NCI-H1694 (cell line): Measurements from ENCODE around the gene MAPK1IP1L.
A peak's percentile ranks its signal among the peaks of the same experiment; 100 is the strongest.
"Not testable (repeated sequence)": the region's sequence is repeated elsewhere in the genome, so short reads cannot be mapped to it uniquely, and the experiment has no call there.

Experiments
- DNase-seq: peaks from one replicate; lab custom pipeline; 2025; lab: John Stamatoyannopoulos, UW

The MAPK1IP1L gene

GRCh38 chr14:55054098-55054497 is 2.7 kb downstream of the MAPK1IP1L start:
- no peak for DNase-seq

- DNase-seq: no peak
Measured at GRCh38 chr14:55057919-55058318, 6.5 kb downstream of the MAPK1IP1L start.

GRCh38 chr14:55059333-55059732 is 7.9 kb downstream of the MAPK1IP1L start:
- DNase-seq: no peak

- peak; percentile 76 for DNase-seq
Measured at GRCh38 chr14:55062517-55063351, 11.3 kb downstream of the MAPK1IP1L start.

DNA sequence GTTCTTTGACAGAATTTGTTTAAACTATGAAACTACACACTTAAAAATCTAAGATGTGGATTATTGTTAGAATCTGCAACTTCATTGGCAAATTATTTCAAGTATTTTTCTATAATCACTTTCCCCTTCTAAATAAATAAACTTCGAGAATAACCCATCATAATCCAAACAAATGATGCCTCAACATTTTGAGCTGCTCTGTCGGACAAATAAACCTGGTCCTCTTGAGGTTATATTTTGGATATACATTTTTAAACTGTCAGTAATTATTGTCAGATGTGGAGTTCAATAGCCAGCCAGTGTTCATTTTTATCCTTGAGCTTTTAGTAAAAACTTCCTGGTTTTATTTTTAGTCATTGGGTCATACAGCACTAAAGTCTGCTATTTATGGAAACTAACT is 13.4 kb downstream of the MAPK1IP1L start:
- not testable (repeated sequence) for DNase-seq

DNA sequence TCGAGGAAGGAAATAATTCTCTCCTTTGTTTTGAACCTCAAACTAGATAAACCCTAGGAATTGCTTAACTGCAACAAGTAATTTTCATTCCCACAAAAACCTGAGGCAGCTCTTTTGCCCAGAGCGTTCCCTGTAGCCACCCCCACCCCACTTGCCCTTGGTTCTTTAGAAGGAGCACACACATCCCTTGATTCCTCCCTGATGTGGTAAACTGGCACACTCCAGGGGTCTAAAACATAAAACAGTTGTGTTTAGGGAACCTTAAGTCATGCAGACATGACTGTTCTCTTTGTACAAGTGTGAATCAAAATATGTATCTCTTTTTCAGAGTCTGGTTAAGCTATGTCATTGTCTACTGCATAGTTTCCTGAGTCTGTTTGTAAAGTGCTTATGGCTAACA is 14.0 kb downstream of the MAPK1IP1L start:
- no peak for DNase-seq

GRCh38 chr14:55066223-55066622 is 14.8 kb downstream of the MAPK1IP1L start:
- DNase-seq: no peak

DNA sequence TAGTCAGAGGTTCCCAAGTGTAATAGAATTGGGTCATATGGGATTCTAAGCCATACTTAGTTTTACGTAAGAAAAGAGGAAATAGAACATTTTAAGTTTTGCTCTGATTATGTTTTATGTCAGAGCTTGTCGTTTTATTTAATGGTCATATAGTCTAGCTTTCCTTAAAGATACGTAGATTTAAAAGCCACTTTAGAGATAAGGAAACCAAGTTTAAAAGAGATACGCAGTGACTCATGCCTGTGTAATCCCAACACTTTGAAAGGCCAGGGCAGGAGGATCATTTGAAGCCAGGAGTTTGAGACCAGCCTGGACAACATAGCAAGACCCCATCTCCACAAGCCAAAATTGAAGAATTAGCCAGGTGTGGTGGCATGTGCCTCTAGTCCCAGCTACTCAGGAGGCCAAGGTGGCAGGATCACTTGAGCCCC is 19.5 kb downstream of the MAPK1IP1L start:
- DNase-seq: no peak

DNA sequence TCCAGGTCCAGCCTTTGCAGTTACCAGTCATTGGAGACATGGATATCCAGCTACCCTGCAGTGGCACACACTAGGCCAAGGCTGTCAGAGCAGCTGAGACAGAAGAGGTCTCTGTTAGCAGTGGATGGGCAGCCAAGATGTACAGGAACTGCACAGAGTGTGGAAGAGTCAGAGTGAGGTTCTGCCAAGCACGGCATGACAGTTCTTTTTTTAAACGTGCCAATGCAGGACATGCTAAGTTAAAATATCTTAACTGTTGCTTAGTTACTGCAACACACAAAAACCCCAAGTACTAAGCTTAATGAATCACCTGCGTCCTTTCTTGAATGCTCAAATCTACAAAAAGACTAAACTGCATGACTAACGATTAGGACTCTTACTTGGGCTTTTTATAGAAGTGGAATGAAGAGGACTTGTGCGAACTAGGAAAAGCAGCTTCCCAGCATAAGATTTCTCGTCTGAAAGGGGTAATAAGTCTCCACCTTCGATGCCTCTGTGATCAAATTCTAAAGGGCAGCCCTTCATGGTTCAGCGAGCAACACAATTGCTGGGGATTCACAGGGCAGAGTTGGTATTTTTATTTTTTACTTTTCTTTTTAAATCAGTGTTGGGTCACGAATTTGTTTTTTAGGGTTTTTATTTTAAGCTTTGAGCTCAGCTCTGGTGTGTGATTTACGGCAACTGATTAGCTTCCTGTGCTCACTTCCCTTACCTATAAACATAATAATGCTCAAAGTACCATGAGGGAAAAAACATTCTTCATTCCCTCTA is 20.6 kb downstream of the MAPK1IP1L start:
- DNase-seq: no peak

DNA sequence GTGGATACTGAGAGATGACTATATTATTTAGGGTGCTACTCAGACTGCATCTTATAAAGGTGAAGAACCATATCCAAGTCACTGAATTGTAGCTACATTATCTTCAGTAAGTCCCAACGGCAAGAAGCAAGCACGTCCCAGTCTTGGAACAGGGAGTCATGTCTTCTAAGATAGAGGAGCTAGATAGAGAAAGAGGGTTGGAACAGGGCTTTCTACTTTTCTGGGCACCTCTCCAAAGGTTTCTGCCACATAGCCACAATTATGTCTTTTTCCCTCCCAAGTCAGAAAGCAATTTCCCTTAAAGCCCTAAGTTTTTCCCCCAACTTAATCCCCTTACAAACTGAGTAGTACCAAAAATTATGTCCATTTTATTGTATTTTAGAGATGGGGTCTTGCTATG is 22.4 kb downstream of the MAPK1IP1L start:
- DNase-seq: no peak

DNA sequence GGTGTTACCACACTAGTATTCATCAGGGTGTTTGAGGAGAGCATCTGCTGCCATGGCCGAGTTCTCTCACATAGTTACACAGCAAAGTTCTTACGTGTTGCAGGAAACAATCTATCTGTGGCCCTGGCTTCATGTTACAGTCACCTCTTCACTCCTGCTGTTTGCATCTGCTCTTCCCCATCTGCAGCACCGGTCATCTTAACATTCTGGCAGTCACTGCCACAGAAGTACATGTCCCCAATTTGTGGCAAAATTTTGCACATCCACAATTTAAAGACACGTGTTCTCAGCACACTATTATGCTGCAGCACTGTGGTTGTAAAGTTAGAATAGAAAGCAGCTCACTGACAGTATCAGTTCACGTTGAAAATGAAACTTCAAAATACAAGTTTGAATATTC is 23.2 kb downstream of the MAPK1IP1L start:
- DNase-seq: no peak

DNA sequence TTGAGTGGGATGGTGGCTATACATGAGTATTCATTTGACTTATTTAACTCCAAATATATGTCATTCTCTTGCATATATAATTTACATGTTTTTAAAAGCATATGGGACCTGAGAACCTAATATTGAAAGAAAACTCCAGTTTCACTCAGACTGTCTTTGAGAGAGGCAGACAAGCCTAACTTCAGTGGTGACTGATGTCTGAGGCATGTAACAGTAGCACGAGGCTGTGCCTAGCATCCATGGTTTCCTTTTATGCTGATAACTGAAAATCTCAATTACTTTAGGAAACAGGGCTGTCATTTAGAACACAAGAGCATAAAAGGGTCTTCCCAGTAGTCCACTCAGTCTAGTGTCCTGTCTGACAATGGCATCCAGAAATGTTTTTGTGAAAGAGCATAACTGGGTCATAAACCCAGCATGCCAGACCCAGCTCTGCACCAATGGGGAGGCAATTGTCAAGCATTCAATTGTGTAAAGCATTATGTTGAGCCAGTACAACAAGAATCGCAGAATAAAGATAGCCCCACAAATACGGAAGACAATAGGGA is 24.3 kb downstream of the MAPK1IP1L start:
- no peak for DNase-seq

GRCh38 chr14:55077170-55078151 is 26.0 kb downstream of the MAPK1IP1L start:
- DNase-seq: no peak

- DNase-seq: not testable (repeated sequence)
Measured at GRCh38 chr14:55079961-55080360, 28.5 kb downstream of the MAPK1IP1L start.

- DNase-seq: no peak
Measured at GRCh38 chr14:55084401-55085059, 33.1 kb downstream of the MAPK1IP1L start.

GRCh38 chr14:55085060-55085660 is 33.7 kb downstream of the MAPK1IP1L start:
- DNase-seq: no peak

DNA sequence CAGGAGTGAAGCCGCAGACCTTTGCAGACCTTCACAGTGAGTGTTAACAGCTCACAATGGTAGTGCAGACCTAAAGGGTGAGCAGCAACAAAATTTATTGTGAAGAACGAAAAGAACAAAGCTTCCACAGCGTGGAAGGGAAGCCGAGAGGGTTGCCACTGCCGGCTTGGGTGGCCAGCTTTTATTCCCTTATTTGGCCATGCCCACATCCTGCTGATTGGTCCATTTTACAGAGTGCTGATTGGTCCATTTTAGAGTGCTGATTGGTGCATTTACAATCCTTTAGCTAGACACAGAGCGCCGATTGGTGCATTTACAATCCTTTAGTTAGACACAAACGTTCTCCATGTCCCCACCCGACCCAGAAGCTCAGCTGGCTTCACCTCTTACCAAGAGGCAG is 35.5 kb downstream of the MAPK1IP1L start:
- DNase-seq: no peak

GRCh38 chr14:55088356-55088755 is 36.9 kb downstream of the MAPK1IP1L start:
- DNase-seq: no peak

GRCh38 chr14:55092341-55092740 is 40.9 kb downstream of the MAPK1IP1L start:
- no peak for DNase-seq

- no peak for DNase-seq
Measured at GRCh38 chr14:55094292-55095157, 43.1 kb downstream of the MAPK1IP1L start.
